GM19238 (cell line): ENCODE data around the gene EHF.
"Not testable (repeated sequence)": the region's sequence is repeated elsewhere in the genome, so short reads cannot be mapped to it uniquely, and the experiment has no call there.

Experiments used
- DNase-seq: peaks from one replicate; pipeline ENCODE4 v3.0.0; 2011; ENCODE audit warnings: low spot score; ENCODE audit not compliant: insufficient read length

EHF gene

DNA sequence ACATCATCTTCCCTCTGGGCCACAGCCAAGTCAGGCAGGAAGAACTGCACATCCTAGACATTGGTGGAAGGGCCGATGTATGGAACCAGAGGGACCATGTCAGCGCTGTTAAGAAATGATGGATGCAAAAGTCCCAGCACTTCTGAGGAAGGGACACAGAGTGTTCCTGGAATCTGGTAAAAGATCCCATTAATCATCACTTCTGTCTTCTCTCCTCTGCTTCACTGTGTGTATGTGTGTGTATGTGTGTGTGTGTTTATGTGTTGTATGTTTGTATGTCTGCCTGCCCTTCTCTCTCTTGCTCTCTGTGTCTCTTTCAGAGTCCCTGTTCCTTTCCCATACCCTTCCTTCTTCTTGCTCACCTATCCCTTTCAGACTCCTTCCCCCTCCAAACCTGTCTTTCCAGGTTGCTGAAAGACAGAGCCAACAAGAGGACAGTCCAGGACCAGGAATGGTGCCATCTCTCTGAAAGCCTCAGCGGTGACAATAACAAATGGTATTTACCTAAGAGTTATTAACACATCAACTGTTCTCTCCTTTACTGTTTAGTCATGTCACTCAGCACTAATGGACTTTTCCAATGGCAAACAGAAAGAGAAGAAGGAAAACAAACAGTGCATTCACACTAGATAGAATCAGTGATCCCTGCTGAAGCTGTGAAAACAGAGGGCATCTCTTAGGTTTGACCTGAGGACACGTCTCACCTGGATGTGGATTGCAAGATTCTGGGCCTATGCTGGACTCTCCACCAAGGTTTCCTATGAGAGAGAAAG is 47.1 kb downstream of the EHF start:
- no peak for DNase-seq

DNA sequence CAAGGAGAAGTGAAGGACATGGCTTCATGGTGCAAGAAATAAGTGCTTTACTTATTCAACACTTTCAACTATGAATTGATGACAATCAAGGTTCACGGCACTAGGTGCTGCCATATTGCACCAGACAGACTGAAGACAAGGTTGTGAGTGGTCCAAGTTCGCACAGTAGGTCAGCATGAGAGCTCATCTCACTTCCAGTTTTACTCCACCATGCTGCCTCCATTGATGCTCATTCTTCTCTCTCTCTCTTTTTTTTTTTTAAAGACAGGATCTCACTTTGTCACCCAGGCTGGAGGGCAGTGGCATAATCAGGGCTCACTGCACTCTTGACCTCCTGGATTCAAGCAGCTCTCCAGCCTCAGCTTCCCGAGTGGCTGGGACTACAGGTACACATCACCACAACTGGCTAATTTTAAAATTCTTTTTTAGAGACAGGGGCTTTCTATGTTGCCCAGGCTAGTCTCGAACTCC is 47.7 kb downstream of the EHF start:
- DNase-seq = no peak

DNA sequence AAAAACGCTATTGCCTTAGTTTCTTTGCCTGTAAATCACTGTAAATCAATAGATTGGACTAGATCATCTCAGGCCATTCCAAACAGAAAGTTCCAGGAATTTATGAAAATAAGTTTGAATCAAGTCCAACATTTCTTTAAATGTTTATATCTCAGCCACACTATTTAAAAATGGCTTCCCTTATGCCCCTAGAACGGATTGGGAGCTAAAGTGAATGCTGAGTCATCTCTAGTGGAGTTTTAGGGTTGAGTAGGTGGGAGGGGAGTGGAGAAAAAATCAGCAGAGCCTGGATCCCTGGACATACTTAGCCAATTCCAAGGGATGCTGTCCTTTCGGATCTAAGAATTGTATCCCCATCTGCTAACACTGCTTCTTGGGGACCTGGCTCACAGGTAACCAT is 48.6 kb downstream of the EHF start:
- DNase-seq = no peak

- DNase-seq = no peak
Measured at GRCh38 chr11:34671117-34671516, 50.2 kb downstream of the EHF start.

DNA sequence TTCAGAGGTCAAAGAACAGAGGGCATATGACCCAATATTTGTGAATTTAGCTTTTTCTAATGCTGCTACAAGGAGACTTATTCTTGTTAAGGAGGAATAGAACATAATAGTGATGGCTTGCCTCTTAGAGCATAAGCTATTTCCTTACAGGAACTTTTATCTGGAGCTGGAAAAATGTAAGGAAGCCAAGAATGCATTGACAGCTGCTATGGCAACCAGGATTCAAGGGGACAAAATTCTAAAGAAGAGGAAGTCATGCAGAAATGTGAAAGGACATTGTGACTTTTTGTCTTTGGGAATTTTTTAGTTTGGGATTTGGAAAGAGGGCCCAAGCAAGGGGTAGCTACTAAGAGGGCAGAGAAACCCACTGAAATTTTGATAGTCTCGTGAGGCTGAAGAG is 51.1 kb downstream of the EHF start:
- no peak for DNase-seq

DNA sequence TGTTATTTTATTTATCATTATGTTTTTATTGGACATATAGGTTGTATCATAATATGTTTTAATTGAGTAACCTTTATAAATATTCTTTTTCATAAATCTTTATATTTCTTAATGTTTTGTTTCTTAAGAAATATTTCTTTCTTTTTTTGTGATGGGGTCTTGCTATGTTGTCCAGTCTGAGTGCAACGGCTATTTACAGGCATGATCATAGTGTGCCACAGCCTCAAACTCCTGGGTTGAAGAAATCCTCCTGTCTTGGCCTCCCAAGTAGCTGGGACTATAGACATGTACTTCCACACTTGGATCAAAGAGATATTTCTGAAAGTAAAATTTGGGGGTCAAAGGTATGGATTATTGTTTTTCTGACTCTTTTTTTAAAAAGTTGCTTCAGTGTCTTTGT is 53.1 kb downstream of the EHF start:
- DNase-seq = no peak

DNA sequence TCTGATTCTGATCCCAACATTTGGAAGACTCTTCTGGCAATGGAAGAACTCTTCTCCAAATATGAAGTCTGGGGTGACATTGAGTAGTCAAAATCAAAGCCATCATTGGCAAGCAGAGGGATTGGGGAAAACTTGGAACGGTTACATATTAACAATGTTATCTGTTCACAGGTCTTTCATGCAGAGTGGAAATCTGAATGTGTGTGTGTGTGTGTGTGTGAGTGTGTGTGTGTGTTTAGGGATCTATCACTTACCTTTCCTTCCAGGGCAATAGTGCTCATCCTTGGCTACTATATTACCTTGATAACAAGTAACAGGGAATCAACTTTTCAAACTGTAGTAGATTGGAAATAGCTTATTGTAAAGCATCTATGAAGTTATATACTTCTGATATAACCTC is 55.3 kb downstream of the EHF start:
- no peak for DNase-seq

- DNase-seq = no peak
Measured at GRCh38 chr11:34679681-34680080, 58.8 kb downstream of the EHF start.

DNA sequence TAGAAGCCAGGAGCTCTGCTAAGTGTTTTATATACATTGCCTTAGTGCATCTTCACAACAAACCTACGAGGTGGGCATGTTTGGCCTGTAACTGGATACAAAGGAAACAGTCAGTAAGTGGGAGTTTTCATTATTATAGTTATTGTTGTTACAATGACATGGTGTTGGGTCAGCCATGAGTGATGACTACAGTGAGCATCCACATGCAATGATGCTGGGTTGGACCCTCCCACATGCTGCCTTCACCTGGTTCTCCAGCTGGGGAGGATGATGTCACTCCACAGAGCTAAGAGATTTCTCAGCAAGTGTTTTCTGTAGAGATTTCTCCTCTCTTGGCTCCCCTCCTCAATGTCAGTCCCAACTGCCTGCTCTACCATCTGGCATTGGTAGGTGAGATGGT is 59.3 kb downstream of the EHF start:
- no peak for DNase-seq

DNA sequence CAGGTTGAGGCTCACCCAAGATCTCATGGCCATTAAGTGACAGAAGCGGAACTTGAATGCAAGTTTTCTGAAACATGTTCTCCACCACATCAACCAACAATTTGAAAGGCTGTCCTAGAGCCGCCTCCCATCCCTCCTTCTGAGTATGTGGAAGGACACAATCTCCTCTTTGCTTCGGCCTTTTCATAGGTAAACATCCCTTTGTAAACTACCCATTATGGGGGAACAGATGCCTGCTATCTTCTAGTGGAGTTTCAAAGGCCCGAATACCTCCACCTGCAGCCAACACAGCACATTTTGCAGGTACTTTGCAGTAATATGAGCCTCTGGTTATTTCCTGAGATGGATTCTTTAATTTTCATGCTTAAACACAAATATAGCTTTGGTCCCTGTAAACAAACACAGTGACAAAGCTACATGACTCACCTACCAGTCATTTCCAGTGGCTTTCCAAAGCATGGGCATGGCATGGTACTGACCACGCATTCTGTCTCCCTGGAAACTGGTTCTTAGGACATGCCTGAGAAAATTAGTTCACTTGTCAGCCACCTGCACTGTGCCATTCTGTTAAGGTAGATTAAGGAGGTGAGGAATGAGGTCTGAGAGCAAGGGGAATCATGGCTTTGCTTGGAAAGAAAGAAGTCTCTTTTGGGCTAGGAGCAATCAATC is 60.2 kb downstream of the EHF start:
- no peak for DNase-seq

DNA sequence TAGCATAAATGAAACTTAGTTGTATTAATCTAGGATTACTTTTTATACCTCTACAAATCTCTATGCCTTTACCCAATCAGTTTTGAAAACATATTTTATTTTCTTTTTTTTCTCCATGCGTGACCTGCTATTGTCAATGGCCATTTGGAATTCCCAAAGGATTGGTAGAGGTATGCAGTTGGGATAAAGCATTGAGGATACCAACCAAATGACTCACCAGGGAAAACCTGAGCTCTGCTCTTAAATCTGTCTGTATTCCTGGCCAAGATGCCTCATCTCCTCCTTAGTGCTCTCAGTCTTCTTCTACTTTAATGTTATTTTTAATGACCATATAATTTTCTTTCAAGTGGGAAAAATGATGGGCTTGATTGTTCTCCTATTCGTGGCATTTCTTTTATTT is 61.9 kb downstream of the EHF start:
- no peak for DNase-seq

DNA sequence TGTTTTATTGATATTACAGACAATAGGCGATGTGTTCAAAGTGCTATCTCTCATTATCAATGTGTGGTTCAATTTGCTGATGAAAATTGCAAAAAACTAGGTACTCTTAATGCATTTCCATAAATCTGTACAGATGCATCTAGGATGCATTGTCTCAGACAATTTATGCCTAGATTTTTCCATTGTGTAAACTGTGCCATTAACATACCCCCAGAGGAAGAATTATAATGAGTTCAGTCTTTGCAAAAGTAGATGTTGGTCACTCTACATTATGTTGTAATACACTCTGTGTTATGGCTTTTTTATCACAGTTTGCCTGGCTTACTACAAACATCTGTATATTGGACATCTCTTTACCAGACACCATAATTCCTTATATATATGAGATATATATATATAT is 62.5 kb downstream of the EHF start:
- no peak for DNase-seq

DNA sequence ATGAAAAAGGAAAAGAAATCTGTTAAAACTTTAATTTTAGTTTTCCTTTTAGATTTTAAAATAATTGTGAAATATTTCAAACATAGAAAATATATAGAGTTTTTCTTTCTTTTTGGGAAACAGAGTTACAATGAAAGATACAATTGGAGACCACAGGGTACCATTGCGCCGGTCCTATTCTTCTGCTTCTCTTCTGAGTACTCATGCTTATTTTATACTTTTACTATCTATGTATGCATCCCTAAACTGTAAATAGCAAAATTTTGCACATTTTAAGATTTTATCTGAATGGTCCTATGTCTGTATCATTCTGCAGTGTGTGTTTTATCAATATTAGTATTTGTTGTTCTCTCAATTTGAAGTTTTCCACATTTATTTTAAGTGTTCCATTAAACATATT is 65.0 kb downstream of the EHF start:
- no peak for DNase-seq

GRCh38 chr11:34692299-34692698 is 71.4 kb downstream of the EHF start:
- DNase-seq = not testable (repeated sequence)

- no peak for DNase-seq
Measured at GRCh38 chr11:34696862-34697261, 76.0 kb downstream of the EHF start.

DNA sequence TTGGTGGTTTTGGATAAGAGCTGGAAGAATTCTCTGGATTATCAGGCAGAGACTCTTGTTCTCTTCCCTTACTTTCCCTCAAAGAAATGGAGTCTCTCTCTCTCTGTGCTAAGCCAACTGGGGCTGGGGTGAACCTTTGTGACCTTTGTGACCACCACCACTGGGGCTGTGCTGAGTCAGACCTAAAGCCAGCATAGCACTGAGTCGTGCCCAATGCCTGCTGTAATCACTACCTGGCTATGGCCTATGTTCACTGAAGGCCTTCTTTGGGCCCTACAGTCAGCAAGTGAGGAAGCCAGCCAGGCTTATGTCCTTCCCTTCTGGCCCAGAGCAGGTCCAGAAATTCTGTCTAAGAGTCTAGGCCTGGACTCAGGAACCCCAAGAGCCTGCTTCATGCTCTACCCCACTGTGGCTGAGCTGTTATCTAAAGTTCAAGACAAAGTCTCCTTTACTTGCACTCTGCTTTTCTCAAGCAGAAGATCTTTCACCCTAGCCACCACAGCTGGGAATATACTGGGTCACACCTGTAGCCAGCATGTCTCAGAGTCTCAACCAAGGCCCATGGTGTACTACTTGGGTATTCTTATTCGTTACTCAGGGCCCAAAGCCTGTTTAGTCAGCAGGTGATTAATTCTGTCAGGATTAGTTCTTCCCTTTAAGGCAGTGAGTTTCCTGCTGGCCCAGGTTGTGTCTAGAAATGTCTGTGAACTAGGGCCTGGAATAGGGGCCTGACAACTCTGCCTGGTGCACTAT is 86.0 kb downstream of the EHF start:
- no peak for DNase-seq

GRCh38 chr11:34707462-34707840 is 86.6 kb downstream of the EHF start:
- DNase-seq = no peak
